Daoy (cell line): ENCODE data around the gene NAPSA. TPM values are rescaled to one million over a fixed set of nuclear protein-coding genes. Genes with fewer than 3 reads are reported as not detected.

Source experiments
- DNase-seq: peaks from one replicate; pipeline ENCODE4 v3.0.0-alpha.2; 2015; ENCODE audit warnings: low read depth
- total RNA-seq: library from RNA; depleted of rRNA; stranded (reverse); fragments of >200 nt; shearing (Covaris generic); gene quantifications from 2 replicates; pipeline ENCODE4 v1.2.3, GENCODE V29; 2014; rRNA removed

The NAPSA gene
- total RNA-seq, 1 experiment from 2014 or later: not detected

GRCh38 chr19:50317115-50317514 lies 48.3 kb downstream of the NAPSA start:
- DNase-seq: no peak

DNA sequence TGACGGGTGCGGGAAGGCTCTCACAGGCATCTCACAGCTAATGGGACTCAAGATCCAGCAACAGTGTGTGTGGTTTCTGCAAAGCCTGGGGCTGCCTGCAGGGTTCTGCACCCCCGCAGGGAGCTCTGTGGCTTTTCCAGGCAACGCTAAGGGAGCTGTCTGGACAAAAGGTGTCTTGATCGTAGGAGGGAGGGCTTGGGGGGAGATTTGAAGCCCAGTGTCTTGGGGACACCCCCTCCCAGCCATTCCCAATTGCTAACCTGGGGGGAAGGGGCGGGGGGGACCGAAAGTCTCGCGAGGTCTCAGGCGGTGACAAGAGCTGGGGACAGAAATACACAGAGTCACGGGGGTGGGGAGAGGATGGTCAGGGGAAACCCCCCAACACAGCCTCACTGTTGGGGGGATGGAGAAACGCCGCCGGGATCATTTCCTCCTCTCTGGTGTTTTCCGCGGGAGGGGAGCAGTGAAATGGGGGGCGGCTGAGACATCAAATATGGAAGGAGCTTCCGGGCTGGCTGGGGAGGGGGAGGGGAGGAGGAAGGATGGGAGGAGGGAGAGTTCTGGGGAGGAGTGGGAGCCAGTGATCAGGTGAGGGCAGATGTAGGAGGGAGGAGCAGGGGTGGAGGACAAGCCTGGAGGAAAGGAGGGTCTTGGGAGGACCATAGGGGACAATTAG lies 49.5 kb downstream of the NAPSA start:
- DNase-seq: peak; percentile 70

DNA sequence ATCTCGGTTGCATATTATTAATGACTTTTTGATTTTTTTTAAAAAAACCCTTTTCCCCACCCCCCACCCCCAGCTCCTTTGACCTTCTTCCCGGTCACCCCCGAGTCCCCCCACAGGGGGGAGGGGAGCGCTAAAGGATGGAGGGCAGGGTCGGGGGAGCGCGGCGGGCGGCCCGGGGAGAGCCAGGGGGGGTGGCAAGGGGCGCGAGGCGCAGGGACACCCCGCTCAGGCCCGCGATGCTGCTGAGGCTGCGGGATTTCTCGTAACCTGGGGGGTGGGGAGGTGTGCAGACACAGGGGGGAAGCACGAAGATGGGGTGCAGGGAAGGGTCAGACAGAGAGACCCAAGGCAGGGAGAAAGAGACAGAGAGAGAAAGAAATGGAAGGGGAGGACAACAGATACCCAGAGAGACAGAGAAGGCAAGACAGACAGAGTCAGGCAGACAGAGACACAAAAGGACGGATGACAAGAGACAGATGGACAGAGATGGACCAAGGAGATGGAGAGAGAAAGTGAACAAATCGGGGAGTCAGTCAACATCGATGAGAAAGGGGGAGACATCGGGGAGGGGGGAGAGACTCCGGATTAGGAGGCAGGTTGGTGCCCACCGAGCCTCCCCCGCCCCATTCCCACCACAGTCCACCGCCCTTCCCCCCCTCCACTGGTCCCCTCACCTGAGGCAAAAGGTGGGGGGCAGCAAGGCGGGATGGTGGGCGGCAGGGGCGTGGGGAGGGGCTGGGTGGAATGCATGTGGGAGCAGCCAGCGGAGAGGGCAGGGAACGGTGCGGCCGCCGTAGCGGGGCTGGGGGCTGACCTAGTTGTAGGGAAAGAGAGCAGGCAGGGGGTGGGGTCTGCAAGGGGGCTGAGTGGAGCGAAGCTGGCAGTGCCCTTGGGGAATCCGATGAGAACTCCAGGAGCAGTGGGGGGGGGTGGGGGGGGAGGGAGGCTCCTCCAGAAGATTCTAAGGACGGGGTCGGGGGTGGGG lies 50.4 kb downstream of the NAPSA start:
- no peak for DNase-seq

DNA sequence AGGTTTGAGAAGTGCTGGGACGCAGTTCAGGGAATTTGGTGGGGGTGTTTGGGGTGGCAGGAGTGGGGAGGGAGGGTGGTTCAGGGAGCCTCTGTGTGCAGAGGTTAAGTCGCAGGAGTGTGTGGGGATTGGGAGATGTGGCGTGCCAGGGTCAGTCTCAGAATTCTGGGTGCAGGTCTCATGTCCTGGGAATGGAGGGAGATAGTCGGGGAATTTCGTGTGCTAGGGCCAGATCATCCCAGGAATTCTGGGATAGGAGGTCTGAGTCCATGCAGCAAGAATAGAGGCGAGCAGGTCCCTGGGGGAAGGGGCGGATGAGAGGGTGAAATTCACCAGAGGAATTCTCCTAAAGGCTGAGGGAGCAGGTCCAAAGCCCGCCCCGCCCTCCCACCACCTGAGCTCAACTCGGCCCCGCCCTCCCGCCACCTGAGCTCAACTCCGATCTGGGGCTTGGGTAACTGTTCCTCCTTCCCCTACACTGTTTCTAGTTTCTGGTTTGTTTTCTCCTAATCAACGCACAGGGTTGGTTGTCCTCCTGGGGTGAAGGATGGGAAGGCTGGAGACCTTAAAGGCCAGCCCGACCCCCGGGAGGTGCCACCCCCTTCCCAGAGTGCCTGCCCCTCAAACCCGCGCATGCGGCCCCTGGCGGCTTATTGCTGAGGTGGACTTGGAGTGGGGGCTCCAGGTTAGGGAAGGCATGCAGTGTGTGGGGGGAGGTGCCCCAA lies 51.5 kb downstream of the NAPSA start:
- no peak for DNase-seq

- no peak for DNase-seq
Measured at GRCh38 chr19:50312967-50313811, 52.2 kb downstream of the NAPSA start.

DNA sequence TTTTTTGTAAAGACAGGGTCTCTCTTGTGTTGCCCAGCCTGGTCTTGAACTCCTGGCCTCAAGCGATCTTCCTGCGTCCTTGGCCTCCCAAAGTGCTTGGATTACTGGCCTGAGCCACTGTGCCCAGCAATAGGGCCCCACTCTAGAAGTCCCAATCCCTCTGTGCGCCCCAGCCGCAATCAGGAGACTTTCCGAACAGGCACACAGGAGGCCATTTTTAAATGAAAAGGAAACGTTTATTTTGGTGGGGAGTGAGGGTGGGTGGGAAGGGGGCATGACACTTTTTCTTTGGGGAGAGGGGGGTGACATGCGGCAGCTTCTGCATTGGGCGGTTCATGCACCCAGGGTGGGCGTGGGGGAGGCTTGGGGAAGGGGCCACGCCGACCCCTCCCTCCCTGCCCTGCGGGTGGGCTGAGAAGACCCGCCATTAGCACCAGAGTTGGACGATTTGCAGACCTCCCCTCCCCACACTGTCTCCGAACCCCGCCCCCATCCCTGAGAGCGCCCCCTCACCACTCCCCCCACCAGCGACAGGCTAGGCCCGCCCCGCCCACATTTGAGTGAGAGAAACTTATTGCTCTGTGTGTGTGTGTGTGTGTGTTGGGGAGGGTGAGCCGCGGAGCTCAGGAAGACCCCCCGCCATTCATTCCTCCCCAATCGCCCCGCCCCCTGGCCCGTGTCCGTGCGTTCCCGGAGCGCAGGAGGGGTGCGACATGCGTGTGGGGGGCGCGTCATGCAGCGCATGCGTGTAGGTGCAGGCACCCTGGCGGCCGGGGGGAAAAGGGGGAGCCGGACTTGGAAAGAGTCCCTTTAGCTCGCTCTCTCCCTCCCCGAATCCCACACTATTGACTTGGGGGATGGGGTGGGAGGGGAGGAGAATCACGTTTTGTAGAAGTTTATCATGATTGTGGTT lies 53.5 kb downstream of the NAPSA start:
- DNase-seq: peak; percentile 87

DNA sequence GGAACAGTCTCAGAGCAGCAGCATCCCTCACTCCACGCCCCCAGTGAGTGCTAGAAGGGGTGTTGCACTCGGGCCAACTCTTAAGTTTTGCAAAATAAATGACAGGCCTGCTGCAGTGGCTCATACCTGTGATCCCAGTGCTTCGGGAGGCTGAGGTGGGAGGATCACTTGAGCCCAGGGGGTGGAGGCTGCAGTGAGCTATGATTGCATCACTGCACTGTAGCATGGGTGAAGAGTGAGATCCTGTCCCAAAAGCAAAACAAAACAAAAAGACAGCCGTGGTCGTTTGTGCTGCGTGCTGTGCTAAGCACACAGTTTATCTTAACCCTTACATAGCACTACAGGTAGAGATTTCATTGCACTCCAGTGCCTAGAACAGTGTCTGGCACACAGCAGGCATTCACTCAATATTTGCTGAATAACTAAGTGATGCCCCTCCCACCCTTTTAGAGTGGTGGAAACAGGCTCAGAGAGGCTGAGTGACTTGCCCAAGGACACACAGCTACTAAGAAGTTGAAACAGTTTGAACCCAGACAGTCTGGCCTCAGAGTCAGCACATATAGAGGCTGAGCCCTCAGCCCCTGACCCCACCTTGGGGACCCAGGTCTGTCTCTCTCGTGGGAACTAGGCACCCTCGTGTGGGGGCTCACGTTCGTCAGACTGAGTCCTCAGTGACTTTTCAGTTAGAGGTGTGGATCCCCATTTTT lies 54.5 kb downstream of the NAPSA start:
- no peak for DNase-seq

DNA sequence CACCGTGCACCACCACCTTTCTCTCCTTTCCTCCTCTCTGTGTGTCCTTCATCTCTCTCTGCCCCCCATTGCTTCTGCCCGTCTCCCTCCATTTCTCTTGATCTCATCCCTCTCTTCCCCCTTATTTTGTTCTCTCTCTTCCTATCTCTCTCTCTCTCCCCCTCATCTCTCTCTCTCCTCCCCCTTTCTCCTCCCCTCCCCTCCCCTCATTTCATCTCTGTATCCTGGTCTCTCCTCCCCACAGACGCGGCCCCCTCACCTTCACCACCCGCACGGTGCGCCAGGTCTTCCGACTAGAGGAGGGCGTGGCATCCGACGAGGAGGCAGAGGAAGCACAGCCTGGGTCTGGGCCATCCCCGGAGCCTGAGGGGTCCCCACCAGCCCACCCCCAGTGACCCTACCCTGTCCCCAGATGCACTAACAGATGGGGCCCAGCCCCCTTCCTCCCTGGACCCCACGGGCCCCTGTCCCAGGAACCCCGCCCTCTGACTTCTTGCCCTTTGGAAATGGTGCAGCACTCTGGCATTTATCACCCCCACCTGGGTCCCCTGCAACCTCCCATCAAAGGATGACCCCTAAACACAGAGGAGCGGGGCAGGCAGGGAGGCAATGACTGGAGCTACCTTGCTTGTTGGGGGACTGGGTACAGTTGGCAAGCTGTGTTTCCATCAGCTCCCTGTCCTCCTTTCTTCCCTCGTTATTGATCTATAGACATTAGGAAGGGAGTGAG lies 55.9 kb downstream of the NAPSA start:
- no peak for DNase-seq

GRCh38 chr19:50308991-50309390 lies 56.4 kb downstream of the NAPSA start:
- peak; percentile 0 for DNase-seq

Other genes with a start within 250 kb of the NAPSA start
- not detected in 2 replicates for gene IZUMO2, start 202.4 kb downstream of the NAPSA start, total RNA-seq
- gene MYH14, start 162.0 kb downstream of the NAPSA start, total RNA-seq: 7.2 and 10.3 TPM in 2 replicates
- gene KCNC3, start 36.3 kb downstream of the NAPSA start, total RNA-seq: 0.06 and 0.15 TPM in 2 replicates
- gene NR1H2, start 10.8 kb upstream of the NAPSA start, total RNA-seq: 61.1 and 77.3 TPM in 2 replicates
- 84.5 and 99.5 TPM in 2 replicates for gene POLD1, start 18.7 kb upstream of the NAPSA start, total RNA-seq
- gene SPIB, start 53.3 kb upstream of the NAPSA start, total RNA-seq: not detected in 2 replicates
- gene MYBPC2, start 67.3 kb upstream of the NAPSA start, total RNA-seq: not detected in 2 replicates
- gene EMC10, start 110.9 kb upstream of the NAPSA start, total RNA-seq: 98.2 and 135 TPM in 2 replicates
- gene GARIN5A, start 111.2 kb upstream of the NAPSA start, total RNA-seq: 0.46 and 0.95 TPM in 2 replicates
- gene JOSD2, start 145.6 kb upstream of the NAPSA start, total RNA-seq: 17.6 and 26.2 TPM in 2 replicates
- gene ASPDH, start 148.3 kb upstream of the NAPSA start, total RNA-seq: not detected in 2 replicates
- 1.8 and 5.6 TPM in 2 replicates for gene LRRC4B, start 202.8 kb upstream of the NAPSA start, total RNA-seq